ENCODE results near the gene BMI1. TPM values are rescaled to one million over a fixed set of nuclear protein-coding genes. Genes with fewer than 3 reads are reported as not detected.

Gene BMI1
- total and polyA plus RNA-seq, 7 donors: 16.3 to 123 (median 58.9) TPM

- H3K36me3 ChIP-seq: no peaks in the 10 kb centered on the region
- H3K9me3 ChIP-seq: no peaks in the 10 kb centered on the region
- no peak overlapping the region for H3K4me3 ChIP-seq
- peaks cover 50 to 84% (median 53%) of the 10 kb centered on the region in 3 donors for H3K27me3 ChIP-seq
- H3K27ac ChIP-seq: no peak overlapping the region
- DNase-seq: no peak
- H3K4me1 ChIP-seq: peaks cover 0 to 25% (median 18%) of the 10 kb centered on the region in 4 donors
- intact Hi-C loops (cut with DNase I): loop anchor here (5.0 to 10.0 kb wide), 6 partner anchors 211 to 816 kb away; partner anchors contain the start of genes DNAJC1, MSRB2, PIP4K2A and SKIDA1
- TF ChIP-seq POLR2A (IDR thresholded peaks at IDR 0.05): no peak
- peak in 2 of 4 donors; percentile 6 for TF ChIP-seq POLR2AphosphoS5 (IDR thresholded peaks at IDR 0.05)
- TF ChIP-seq EP300 (IDR thresholded peaks at IDR 0.05): no peak
- no peak for TF ChIP-seq CTCF (IDR thresholded peaks at IDR 0.05)
- 11 to 32% methylated on average over 3 of the region's 3 CpGs for WGBS, 2 donors
Observed at GRCh38 chr10:22343731-22344130, 22.8 kb downstream of the BMI1 start.

GRCh38 chr10:22344249-22344648 lies 23.4 kb downstream of the BMI1 start:
- peaks cover 48 to 79% (median 49%) of the 10 kb centered on the region in 3 donors for H3K27me3 ChIP-seq
- intact Hi-C loops (cut with DNase I): loop anchor here (5.0 to 10.0 kb wide), 6 partner anchors 211 to 817 kb away; partner anchors contain the start of genes DNAJC1, MSRB2, PIP4K2A and SKIDA1
- H3K9me3 ChIP-seq: no peaks in the 10 kb centered on the region
- DNase-seq: no peak
- no peaks in the 10 kb centered on the region for H3K36me3 ChIP-seq
- no peak overlapping the region for H3K4me3 ChIP-seq
- H3K27ac ChIP-seq: no peak overlapping the region
- WGBS, 2 donors: 6 to 23% methylated on average over 1 of the region's 1 CpG
- TF ChIP-seq POLR2A (IDR thresholded peaks at IDR 0.05) (no peak), CTCF (IDR thresholded peaks at IDR 0.05) (no peak), POLR2AphosphoS5 (IDR thresholded peaks at IDR 0.05) (no peak), EP300 (IDR thresholded peaks at IDR 0.05) (no peak)
- peaks cover 0 to 25% (median 18%) of the 10 kb centered on the region in 4 donors for H3K4me1 ChIP-seq

- 10 to 21% methylated on average over 26 of the region's 26 CpGs for WGBS, 2 donors
Observed at GRCh38 chr10:22344781-22345300, 23.9 kb downstream of the BMI1 start.

GRCh38 chr10:22345301-22346095 lies 24.6 kb downstream of the BMI1 start, which contains the start of gene SPAG6:
Gene SPAG6 (plus strand): TSS chr10:22345496. CDS start chr10:22345612, 116 bp downstream.
- peak; percentile 72 for DNase-seq
- Histone ChIP-seq H3K36me3 (no peaks in the 10 kb centered on the region), H3K9me3 (no peaks in the 10 kb centered on the region), H3K4me3 (peak within 1 kb of the TSS in 2 of 4 donors; percentile 18 to 27), H3K27me3 (peaks cover 45 to 71% (median 46%) of the 10 kb centered on the region in 3 donors), H3K27ac (no peak within 1 kb of the TSS), H3K4me1 (peaks cover 0 to 18% (median 12%) of the 10 kb centered on the region in 4 donors)
- intact Hi-C loops (cut with DNase I): loop anchor here (10.0 kb wide), 2 partner anchors 209 to 639 kb away; no protein-coding TSS in a partner anchor
- WGBS, 2 donors: 7 to 11% methylated on average over 83 of the region's 83 CpGs
- TF ChIP-seq POLR2AphosphoS5 (IDR thresholded peaks at IDR 0.05): no peak
- no peak for TF ChIP-seq CTCF (IDR thresholded peaks at IDR 0.05)
- TF ChIP-seq EP300 (IDR thresholded peaks at IDR 0.05): no peak
- no peak for TF ChIP-seq POLR2A (IDR thresholded peaks at IDR 0.05)

More at GRCh38 chr10:22344781-22345300, 23.9 kb downstream of the BMI1 start:
- Histone ChIP-seq H3K4me3 (peak overlapping the region in 2 of 4 donors; percentile 18 to 27), H3K9me3 (no peaks in the 10 kb centered on the region), H3K27ac (no peak overlapping the region), H3K4me1 (peaks cover 0 to 20% (median 14%) of the 10 kb centered on the region in 4 donors), H3K27me3 (peaks cover 45 to 73% (median 46%) of the 10 kb centered on the region in 3 donors), H3K36me3 (no peaks in the 10 kb centered on the region)
- DNase-seq: no peak
- intact Hi-C loops (cut with DNase I): loop anchor here (5.0 to 10.0 kb wide), 6 partner anchors 210 to 818 kb away; partner anchors contain the start of genes DNAJC1, MSRB2, PIP4K2A and SKIDA1
- TF ChIP-seq CTCF (IDR thresholded peaks at IDR 0.05) (no peak), POLR2AphosphoS5 (IDR thresholded peaks at IDR 0.05) (no peak), POLR2A (IDR thresholded peaks at IDR 0.05) (no peak), EP300 (IDR thresholded peaks at IDR 0.05) (no peak)

All from sigmoid colon (tissue), 7 donors.